HCT116 (cell line): ENCODE results near the gene FAM81B. TPM values are rescaled to one million over a fixed set of nuclear protein-coding genes. Genes with fewer than 3 reads are reported as not detected.

Experiments
- ATAC-seq: fragments of 200-7000 bp; cut with Tn5 transposase; 2 replicates; pipeline ENCODE4 v1.9.1; 2020; ENCODE audit warnings: mild to moderate bottlenecking, moderate library complexity
- BruUV-seq: library from RNA; stranded (reverse); fragments of 400-500 nt; replicated peaks from 2 replicates; lab custom pipeline; 2021; lab: Mats Ljungman, UMichigan
- CTCF ChIA-PET: fragments of 300-600 bp; sonication (Branson Sonifier 250); formaldehyde crosslinking; loops from one replicate; lab custom pipeline; 2021; ENCODE audit warnings: antibody characterized with exemption; lab: Charles Lee
- POLR2A ChIA-PET: fragments of 300-600, 350-600 bp; sonication (Branson Sonifier 250); formaldehyde crosslinking; loops from one replicate; lab custom pipeline; 2021; ENCODE audit warnings: antibody characterized with exemption; lab: Charles Lee
- RAD21 ChIA-PET, 2 experiments: fragments of 300-600 bp; sonication (Branson Sonifier 250); formaldehyde crosslinking; loops; one replicate each; lab custom pipeline; 2023; ENCODE audit warnings: low total read pairs in 2 of 2; ENCODE audit not compliant: uncharacterized antibody in 2 of 2, unreplicated experiment in 2 of 2, low non-redundant PET in 1 of 2; lab: Charles Lee
- DNase-seq: peaks from one replicate; pipeline ENCODE4 v3.0.0-alpha.2; 2010; ENCODE audit warnings: low read depth, low spot score
- H2AFZ ChIP-seq: fragments of 200-600 bp; shearing (Covaris generic), sonication (generic); 2 replicates; pipeline ENCODE4 v1.6.1; 2017; ENCODE audit warnings: low read depth, mixed run types, mixed read lengths, antibody characterized with exemption, low read length; ENCODE audit not compliant: poor library complexity, severe bottlenecking
- H3K27ac ChIP-seq: 2 replicates; pipeline ENCODE4 v1.5.1; 2012; ENCODE audit warnings: low read depth, low read length
- H3K27me3 ChIP-seq: fragments of 200-600 bp; sonication (generic); 2 replicates; pipeline ENCODE4 v1.6.1; 2016; ENCODE audit warnings: mixed run types, low read length, mixed read lengths; ENCODE audit not compliant: insufficient read depth
- H3K36me3 ChIP-seq, 2 experiments: fragments of 200-500 bp in 1 of 2; fragments of 200-600 bp in 1 of 2; sonication (Bioruptor generic) in 1 of 2; sonication (generic) in 1 of 2; 2 replicates each; pipeline versions ENCODE4 v1.5.1 to v1.6.1; 2014 to 2016; ENCODE audit warnings: low read length in 2 of 2, inconsistent platforms in 1 of 2, mixed read lengths in 1 of 2, mixed run types in 1 of 2; ENCODE audit not compliant: insufficient read depth in 2 of 2, control insufficient read depth in 1 of 2
- H3K4me1 ChIP-seq, 2 experiments: fragments of 200-600 bp in 1 of 2; sonication (generic) in 1 of 2; 2 replicates each; pipeline versions ENCODE4 v1.5.1 to v1.6.1; 2012 to 2017; ENCODE audit warnings: low read length in 2 of 2, inconsistent platforms in 1 of 2, mild to moderate bottlenecking in 1 of 2, mixed read lengths in 1 of 2, mixed run types in 1 of 2, moderate library complexity in 1 of 2; ENCODE audit not compliant: insufficient read depth in 2 of 2, control insufficient read depth in 1 of 2
- H3K4me2 ChIP-seq: fragments of 200-600 bp; sonication (generic); 2 replicates; pipeline ENCODE4 v1.6.1; 2017; ENCODE audit warnings: mixed run types, low read length, mixed read lengths
- H3K4me3 ChIP-seq, 2 experiments: fragments of 200-600 bp in 1 of 2; sonication (generic) in 1 of 2; replicated peaks in 1 of 2; 2 replicates each; pipeline ENCODE4 v1.5.1; 2011 to 2016; ENCODE audit warnings: low read length in 2 of 2, control low read depth in 1 of 2, low read depth in 1 of 2, mild to moderate bottlenecking in 1 of 2, mixed read lengths in 1 of 2, mixed run types in 1 of 2
- H3K79me2 ChIP-seq: fragments of 200-600 bp; sonication (generic); 2 replicates; pipeline ENCODE4 v1.6.1; 2017; ENCODE audit warnings: mild to moderate bottlenecking, mixed run types, low read length, moderate library complexity, mixed read lengths; ENCODE audit not compliant: insufficient read depth
- H3K9ac ChIP-seq: fragments of 200-600 bp; sonication (generic); 2 replicates; pipeline ENCODE4 v1.6.1; 2016; ENCODE audit warnings: low read length, mixed read lengths
- H3K9me2 ChIP-seq: fragments of 200-600 bp; sonication (generic), shearing (Covaris generic); 2 replicates; pipeline ENCODE4 v1.6.1; 2017; ENCODE audit warnings: mixed run types, mild to moderate bottlenecking, moderate library complexity; ENCODE audit not compliant: insufficient read depth
- H3K9me3 ChIP-seq, 2 experiments: fragments of 200-500 bp in 1 of 2; fragments of 200-600 bp in 1 of 2; sonication (Bioruptor generic) in 1 of 2; sonication (generic) in 1 of 2; 2 replicates each; pipeline ENCODE4 v1.6.1; 2014 to 2017; ENCODE audit warnings: low read length in 2 of 2, mixed read lengths in 2 of 2, inconsistent platforms in 1 of 2, low read depth in 1 of 2, mild to moderate bottlenecking in 1 of 2, mixed run types in 1 of 2, moderate library complexity in 1 of 2; ENCODE audit not compliant: control insufficient read depth in 1 of 2, insufficient read depth in 1 of 2
- H4K20me1 ChIP-seq: fragments of 200-600 bp; sonication (generic), shearing (Covaris generic); 2 replicates; pipeline ENCODE4 v1.6.1; 2017; ENCODE audit warnings: mixed run types, mild to moderate bottlenecking, moderate library complexity; ENCODE audit not compliant: insufficient read depth
- CBX3 ChIP-seq: IDR thresholded peaks from 2 replicates; pipeline ENCODE4 v1.6.1; 2012; ENCODE audit warnings: low read depth
- EGR1 ChIP-seq: IDR thresholded peaks from 2 replicates; pipeline ENCODE4 v1.6.1; 2012; ENCODE audit warnings: low read depth
- POLR2A ChIP-seq: IDR thresholded peaks from 2 replicates; pipeline ENCODE4 v1.7.0; 2011; ENCODE audit warnings: borderline replicate concordance; ENCODE audit not compliant: insufficient read depth, insufficient read length; ENCODE audit errors: extremely low read depth
- SRF ChIP-seq: IDR thresholded peaks from 2 replicates; pipeline ENCODE4 v1.6.1; 2012; ENCODE audit warnings: low read depth
- YY1 ChIP-seq: IDR thresholded peaks from 2 replicates; pipeline ENCODE4 v1.6.1; 2011; ENCODE audit warnings: low read length, low read depth, moderate library complexity, mild to moderate bottlenecking; ENCODE audit not compliant: insufficient replicate concordance; ENCODE audit errors: extremely low read depth
- intact Hi-C: fragments of 100-400 bp; cut with micrococcal nuclease; formaldehyde crosslinking; loops from 2 replicates; pipeline ENCODE4 v1.10.0; 2022
- total RNA-seq: library from RNA; stranded (reverse); gene quantifications from one replicate; pipeline ENCODE4 v1.2.1, GENCODE V29; 2021; ENCODE audit not compliant: unreplicated experiment
- TF ChIP-seq, protein P1 (sequence below): IDR thresholded peaks from 2 replicates; pipeline ENCODE4 v1.6.1; 2012
- TF ChIP-seq, protein P2 (sequence below): IDR thresholded peaks from 2 replicates; pipeline ENCODE4 v1.6.1; 2012

The FAM81B gene
- total RNA-seq, 1 experiment from 2014 or later = not detected

DNA sequence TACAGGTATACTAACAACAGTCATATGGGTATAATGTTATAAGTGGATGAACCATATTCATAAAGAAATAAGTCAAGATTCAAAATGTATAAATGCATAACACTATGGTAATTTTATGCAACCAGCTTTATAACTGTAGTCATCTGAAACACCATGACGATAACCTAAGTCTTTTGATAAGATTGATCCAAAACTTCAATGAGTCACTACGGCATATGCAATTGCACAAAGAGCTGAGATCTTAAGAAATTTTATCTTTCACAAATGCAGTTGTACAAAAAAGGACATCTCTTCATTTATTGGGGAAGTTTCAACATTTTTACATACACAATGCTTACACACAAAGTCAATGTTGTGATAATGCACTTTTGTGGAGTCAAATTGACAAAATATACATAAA, 20.3 kb downstream of the FAM81B start:
- DNase-seq (no peak), ATAC-seq (no peak)
- intact Hi-C loops = no loop called here
- no peaks in the 10 kb centered on the region for H3K79me2 ChIP-seq
- no peak overlapping the region for H2AFZ ChIP-seq
- ChIA-PET CTCF (no interaction called here), RAD21 (no interaction called here), POLR2A (no interaction called here)
- no peak overlapping the region for H3K4me3 ChIP-seq
- no peaks in the 10 kb centered on the region for H4K20me1 ChIP-seq
- no peaks in the 10 kb centered on the region for H3K27me3 ChIP-seq
- H3K9ac ChIP-seq = no peak overlapping the region
- no peaks in the 10 kb centered on the region for H3K36me3 ChIP-seq
- no peaks in the 10 kb centered on the region for H3K9me3 ChIP-seq
- H3K9me2 ChIP-seq = no peaks in the 10 kb centered on the region
- no peak overlapping the region for H3K27ac ChIP-seq
- no peak overlapping the region for H3K4me2 ChIP-seq
- TF ChIP-seq CBX3 (no peak), YY1 (no peak)
- H3K4me1 ChIP-seq = no peaks in the 10 kb centered on the region
- BruUV-seq = no TSS peak

DNA sequence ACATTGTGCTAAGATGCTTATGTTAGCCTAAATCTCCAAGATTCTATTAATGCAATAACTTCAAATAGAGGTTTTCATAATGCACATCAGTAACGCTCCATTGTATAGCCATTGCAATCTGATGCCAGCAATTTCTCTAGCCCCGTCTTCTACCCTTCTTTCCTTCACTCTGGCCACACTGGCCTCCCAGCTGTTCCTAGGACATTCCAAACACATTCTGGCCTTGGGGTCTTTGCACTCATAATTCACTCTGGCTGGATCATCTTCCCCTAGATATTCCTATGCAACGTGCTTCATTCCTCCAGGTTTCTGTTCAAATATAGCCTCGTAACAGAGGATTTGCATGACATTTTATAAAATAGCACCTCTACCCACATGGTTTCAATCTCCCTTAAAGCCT, 23.3 kb downstream of the FAM81B start:
- H3K9me3 ChIP-seq = no peaks in the 10 kb centered on the region
- no peak overlapping the region for H2AFZ ChIP-seq
- H3K4me3 ChIP-seq = no peak overlapping the region
- no peaks in the 10 kb centered on the region for H3K27me3 ChIP-seq
- no peak overlapping the region for H3K27ac ChIP-seq
- no peaks in the 10 kb centered on the region for H3K4me1 ChIP-seq
- no peaks in the 10 kb centered on the region for H4K20me1 ChIP-seq
- BruUV-seq = no TSS peak
- intact Hi-C loops = no loop called here
- RAD21 ChIA-PET = no interaction called here
- no peaks in the 10 kb centered on the region for H3K36me3 ChIP-seq
- H3K9ac ChIP-seq = no peak overlapping the region
- no peak for DNase-seq
- H3K79me2 ChIP-seq = no peaks in the 10 kb centered on the region
- H3K4me2 ChIP-seq = no peak overlapping the region
- CTCF ChIA-PET = no interaction called here
- no peaks in the 10 kb centered on the region for H3K9me2 ChIP-seq
- no peak for TF ChIP-seq EGR1
- TF ChIP-seq, protein P1, sequence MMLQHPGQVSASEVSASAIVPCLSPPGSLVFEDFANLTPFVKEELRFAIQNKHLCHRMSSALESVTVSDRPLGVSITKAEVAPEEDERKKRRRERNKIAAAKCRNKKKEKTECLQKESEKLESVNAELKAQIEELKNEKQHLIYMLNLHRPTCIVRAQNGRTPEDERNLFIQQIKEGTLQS = no peak
- TF ChIP-seq SRF = no peak
- TF ChIP-seq, protein P2, sequence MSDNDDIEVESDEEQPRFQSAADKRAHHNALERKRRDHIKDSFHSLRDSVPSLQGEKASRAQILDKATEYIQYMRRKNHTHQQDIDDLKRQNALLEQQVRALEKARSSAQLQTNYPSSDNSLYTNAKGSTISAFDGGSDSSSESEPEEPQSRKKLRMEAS = no peak
- no peak for TF ChIP-seq POLR2A
- POLR2A ChIA-PET = no interaction called here
- ATAC-seq = no peak
